BLaER1 (cell line): ENCODE results near the gene VCX3B.
"Not testable (repeated sequence)": the region's sequence is repeated elsewhere in the genome, so short reads cannot be mapped to it uniquely, and the experiment has no call there.

Source experiments
- H3K27ac ChIP-seq: shearing (Covaris generic); formaldehyde crosslinking; 2 replicates; pipeline ENCODE4 v1.8.1; 2022
- H3K27me3 ChIP-seq: shearing (Covaris generic); formaldehyde crosslinking; 2 replicates; pipeline ENCODE4 v1.8.1; 2022
- H3K36me3 ChIP-seq: shearing (Covaris generic); formaldehyde crosslinking; 2 replicates; pipeline ENCODE4 v1.8.1; 2022
- H3K4me1 ChIP-seq: shearing (Covaris generic); formaldehyde crosslinking; 2 replicates; pipeline ENCODE4 v1.8.1; 2022
- H3K4me2 ChIP-seq: shearing (Covaris generic); formaldehyde crosslinking; 2 replicates; pipeline ENCODE4 v1.8.1; 2022
- H3K4me3 ChIP-seq: shearing (Covaris generic); formaldehyde crosslinking; 2 replicates; pipeline ENCODE4 v1.8.1; 2022
- H3K9ac ChIP-seq: shearing (Covaris generic); formaldehyde crosslinking; 2 replicates; pipeline ENCODE4 v1.8.1; 2022
- H3K9me3 ChIP-seq: shearing (Covaris generic); formaldehyde crosslinking; 2 replicates; pipeline ENCODE4 v1.8.1; 2022
- H4K20me1 ChIP-seq: shearing (Covaris generic); formaldehyde crosslinking; 2 replicates; pipeline ENCODE4 v1.8.1; 2022
- Cebpa-rat ChIP-seq: shearing (Covaris generic); IDR thresholded peaks from 2 replicates; pipeline ENCODE4 v1.8.1; 2022

Gene VCX3B

DNA sequence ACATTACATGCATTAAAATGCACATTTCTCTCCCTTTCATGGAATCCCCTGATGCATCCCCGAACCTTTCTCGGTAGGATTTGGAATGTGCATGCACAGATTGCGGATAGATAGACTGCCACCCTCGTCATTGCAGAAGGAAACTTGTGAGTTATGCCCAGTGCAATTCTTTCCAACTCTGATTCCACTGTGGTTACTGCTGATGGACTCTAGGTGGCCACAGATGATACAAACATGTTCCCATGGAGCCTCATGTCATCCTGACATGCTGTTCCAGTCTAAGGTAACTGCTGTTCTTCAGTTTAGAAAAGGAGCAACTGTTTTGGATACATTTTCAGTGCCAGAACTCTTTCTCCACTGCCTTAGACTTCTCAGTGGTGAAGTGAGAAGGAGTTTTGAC is 9.1 kb upstream of the VCX3B start:
- H3K4me3 ChIP-seq, result no peak overlapping the region
- H4K20me1 ChIP-seq, result no peaks in the 10 kb centered on the region
- peaks cover 14% of the 10 kb centered on the region for H3K9me3 ChIP-seq
- H3K9ac ChIP-seq, result no peak overlapping the region
- no peak overlapping the region for H3K27ac ChIP-seq
- peaks cover 6% of the 10 kb centered on the region; the same call in 1 of the 2 replicates for H3K4me1 ChIP-seq
- H3K36me3 ChIP-seq, result no peaks in the 10 kb centered on the region
- no peaks in the 10 kb centered on the region for H3K27me3 ChIP-seq
- no peak overlapping the region for H3K4me2 ChIP-seq
- no peak for TF ChIP-seq Cebpa-rat

DNA sequence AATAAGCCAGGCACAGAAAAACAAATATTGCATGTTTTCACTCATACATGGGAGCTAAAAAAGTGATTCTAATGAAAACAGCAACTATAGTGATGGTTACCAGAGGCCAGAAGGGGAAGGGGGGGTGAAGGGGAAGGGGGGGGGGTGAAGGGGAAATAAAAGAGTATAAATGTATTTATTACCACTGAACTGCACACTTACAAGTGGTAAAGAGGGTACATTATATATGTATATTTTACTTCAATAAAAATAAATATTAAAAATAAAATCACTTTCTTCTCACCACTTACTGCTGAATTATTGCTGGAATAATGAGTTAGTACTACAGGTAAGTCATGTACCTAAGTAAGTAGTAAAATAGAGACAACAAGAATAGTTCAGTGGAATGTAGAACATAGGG is 2.1 kb upstream of the VCX3B start:
- Histone ChIP-seq H3K36me3 (no peaks in the 10 kb centered on the region), H3K4me3 (no peak overlapping the region), H4K20me1 (no peaks in the 10 kb centered on the region), H3K9me3 (peaks cover 14% of the 10 kb centered on the region), H3K9ac (no peak overlapping the region), H3K27me3 (no peaks in the 10 kb centered on the region), H3K4me2 (no peak overlapping the region), H3K4me1 (peaks cover 9% of the 10 kb centered on the region; the same call in 1 of the 2 replicates), H3K27ac (no peak overlapping the region)
- TF ChIP-seq Cebpa-rat, result no peak

DNA sequence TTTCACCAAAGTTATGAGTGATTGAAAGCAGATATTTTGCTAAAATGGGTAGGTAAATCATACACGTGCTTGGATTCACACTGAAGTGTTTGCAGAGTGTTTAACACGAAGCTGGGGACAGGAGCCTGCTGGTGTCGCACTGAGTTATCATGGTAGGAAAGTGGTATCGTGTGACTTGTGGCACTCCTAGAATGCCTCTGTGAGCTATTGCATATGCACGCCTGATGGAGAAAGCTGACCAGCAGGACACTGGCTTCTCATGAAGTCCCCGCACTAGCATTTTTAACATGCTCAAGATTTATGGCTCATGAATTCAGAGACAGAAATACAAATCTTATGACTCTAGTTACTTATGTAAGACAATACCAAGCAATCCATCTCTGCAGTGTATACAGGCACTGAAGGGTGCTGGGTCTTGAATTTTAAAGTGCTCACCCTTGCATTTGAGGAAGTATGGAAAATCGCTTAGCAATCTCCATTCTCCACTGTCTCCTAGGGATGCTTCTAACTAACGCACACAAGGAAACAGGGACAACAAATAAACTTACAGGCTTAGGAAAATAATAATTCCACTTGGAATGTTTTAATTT is 19.8 kb downstream of the VCX3B start:
- Histone ChIP-seq H3K36me3 (no peaks in the 10 kb centered on the region), H3K4me1 (no peaks in the 10 kb centered on the region), H3K4me3 (no peak overlapping the region), H3K9me3 (no peaks in the 10 kb centered on the region), H3K4me2 (no peak overlapping the region), H3K9ac (no peak overlapping the region), H3K27ac (no peak overlapping the region), H3K27me3 (no peaks in the 10 kb centered on the region), H4K20me1 (no peaks in the 10 kb centered on the region)
- TF ChIP-seq Cebpa-rat, result no peak

DNA sequence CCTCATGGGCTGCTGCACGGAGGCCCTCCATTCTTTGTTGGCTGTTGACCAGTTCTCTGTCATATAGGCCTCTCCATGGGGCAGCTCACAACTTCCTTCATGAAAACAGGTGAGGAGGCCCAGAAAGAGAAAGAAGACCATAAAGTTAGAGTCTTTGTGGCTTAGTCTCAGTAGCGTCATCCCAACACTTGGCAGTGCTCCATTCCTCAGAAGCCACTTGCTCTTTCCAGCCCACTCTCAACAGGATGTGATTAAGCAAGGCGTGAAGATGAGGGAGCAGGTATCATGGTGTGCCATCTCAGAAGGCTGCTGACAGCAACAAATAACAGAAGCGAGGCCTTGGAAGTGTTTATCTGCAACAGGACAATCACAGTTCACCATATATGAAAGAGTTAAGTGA is 30.4 kb downstream of the VCX3B start:
- not testable (repeated sequence) for H3K36me3 ChIP-seq, H3K4me3 ChIP-seq, H3K27me3 ChIP-seq, H3K27ac ChIP-seq, H3K4me1 ChIP-seq, H3K4me2 ChIP-seq, H4K20me1 ChIP-seq, H3K9ac ChIP-seq, H3K9me3 ChIP-seq

DNA sequence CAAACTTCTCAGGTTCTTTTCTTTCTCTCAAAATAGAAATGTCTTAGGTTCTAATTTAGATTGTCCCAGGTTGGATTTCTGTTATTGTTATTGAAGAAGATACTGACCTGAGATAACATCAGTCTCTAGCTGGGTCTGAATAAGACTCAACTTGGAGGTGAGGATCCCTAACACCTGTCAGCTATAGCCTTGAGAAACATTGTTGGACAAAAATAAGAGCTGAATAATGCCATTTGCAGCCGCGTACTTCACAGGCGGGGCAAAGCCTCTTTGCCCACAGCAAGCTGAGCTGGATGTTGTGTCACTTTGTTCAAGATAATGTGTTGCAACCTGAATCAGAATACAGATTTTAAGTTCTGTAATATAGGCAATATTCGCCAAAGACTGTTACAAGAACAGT is 35.6 kb downstream of the VCX3B start:
- no peak overlapping the region for H3K4me2 ChIP-seq
- no peak overlapping the region for H3K27ac ChIP-seq
- H3K36me3 ChIP-seq, result no peaks in the 10 kb centered on the region
- H3K4me1 ChIP-seq, result no peaks in the 10 kb centered on the region
- H3K4me3 ChIP-seq, result no peak overlapping the region
- no peaks in the 10 kb centered on the region for H3K9me3 ChIP-seq
- H3K9ac ChIP-seq, result no peak overlapping the region
- H3K27me3 ChIP-seq, result no peaks in the 10 kb centered on the region
- no peak for TF ChIP-seq Cebpa-rat
- no peaks in the 10 kb centered on the region for H4K20me1 ChIP-seq

DNA sequence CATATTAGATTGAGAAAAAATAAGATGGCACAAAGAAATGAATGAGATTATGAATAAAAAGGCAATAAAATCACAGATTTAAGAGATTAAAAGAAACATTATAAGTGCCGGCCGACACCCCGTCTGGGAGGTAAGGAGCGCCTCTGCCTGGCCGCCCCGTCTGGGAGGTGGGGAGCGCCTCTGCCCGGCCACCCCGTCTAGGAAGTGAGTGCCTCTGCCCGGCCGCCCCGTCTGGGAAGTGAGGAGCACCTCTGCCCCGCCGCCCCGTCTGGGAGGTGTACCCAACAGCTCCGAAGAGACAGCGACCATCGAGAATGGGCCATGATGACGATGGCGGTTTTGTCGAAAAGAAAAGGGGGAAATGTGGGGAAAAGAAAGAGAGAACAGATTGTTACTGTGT is 37.5 kb downstream of the VCX3B start:
- not testable (repeated sequence) for H4K20me1 ChIP-seq, H3K9me3 ChIP-seq, H3K4me1 ChIP-seq, H3K4me3 ChIP-seq, H3K36me3 ChIP-seq, H3K9ac ChIP-seq, H3K4me2 ChIP-seq, H3K27me3 ChIP-seq, H3K27ac ChIP-seq

DNA sequence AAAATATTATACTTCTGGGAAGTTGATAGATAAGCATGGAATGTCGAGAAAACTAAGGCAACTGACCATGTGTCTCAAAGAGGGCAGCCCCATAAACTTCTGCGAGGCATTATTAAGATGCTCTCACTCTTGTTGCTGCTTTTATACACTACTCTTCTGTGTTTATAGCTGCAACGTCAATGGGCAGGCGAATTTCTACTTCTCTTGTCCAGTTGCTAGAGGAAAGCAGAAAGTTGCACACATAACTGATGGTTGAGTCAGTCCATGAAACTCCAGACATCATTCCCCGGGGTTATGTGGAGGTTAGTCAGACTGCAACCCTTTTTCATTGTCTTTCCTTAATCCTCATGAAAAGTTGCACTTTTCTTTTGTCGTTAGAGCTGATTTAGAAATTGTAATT is 39.8 kb downstream of the VCX3B start:
- no peak overlapping the region for H3K4me3 ChIP-seq
- no peak for TF ChIP-seq Cebpa-rat
- H3K36me3 ChIP-seq, result no peaks in the 10 kb centered on the region
- H4K20me1 ChIP-seq, result no peaks in the 10 kb centered on the region
- H3K9ac ChIP-seq, result no peak overlapping the region
- no peaks in the 10 kb centered on the region for H3K27me3 ChIP-seq
- no peaks in the 10 kb centered on the region for H3K9me3 ChIP-seq
- no peak overlapping the region for H3K4me2 ChIP-seq
- no peaks in the 10 kb centered on the region for H3K4me1 ChIP-seq
- no peak overlapping the region for H3K27ac ChIP-seq
